A673 (cell line): ENCODE data around the gene WLS.

Experiments used
- EZH2 ChIP-seq: fragments of 200-600 bp; sonication (generic); IDR thresholded peaks from 2 replicates; pipeline ENCODE4 v1.6.1; 2017; ENCODE audit warnings: borderline replicate concordance, low read depth, mild to moderate bottlenecking, mixed read lengths, antibody characterized with exemption, low read length; ENCODE audit not compliant: poor library complexity, severe bottlenecking
- TF ChIP-seq, protein P1 (sequence below): fragments of 300-800, 200-600 bp; sonication (generic); conservative IDR thresholded peaks from 2 replicates; pipeline ENCODE4 v1.5.1; 2017; ENCODE audit warnings: low read depth, mild to moderate bottlenecking, antibody characterized with exemption, low read length, moderate library complexity, mixed read lengths

DNA sequence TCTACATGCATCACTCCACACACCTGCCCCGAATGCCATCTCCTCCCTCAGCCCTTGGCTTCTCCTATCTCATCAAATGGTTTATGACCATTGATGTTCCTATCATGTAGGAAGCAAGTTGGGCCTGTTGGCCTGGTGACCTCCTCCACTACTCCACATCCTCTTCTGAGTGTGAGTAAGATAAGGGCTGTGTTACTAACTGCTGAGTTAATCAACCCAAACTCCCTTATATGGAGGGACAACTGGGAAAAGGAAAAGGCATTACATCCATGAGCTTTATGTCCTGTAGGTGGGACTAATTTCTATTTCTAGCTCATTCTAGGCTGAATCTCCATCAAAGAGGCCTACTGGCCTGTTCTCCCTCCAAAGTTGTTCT, 57.6 kb downstream of the WLS start:
- TF ChIP-seq, protein P1, sequence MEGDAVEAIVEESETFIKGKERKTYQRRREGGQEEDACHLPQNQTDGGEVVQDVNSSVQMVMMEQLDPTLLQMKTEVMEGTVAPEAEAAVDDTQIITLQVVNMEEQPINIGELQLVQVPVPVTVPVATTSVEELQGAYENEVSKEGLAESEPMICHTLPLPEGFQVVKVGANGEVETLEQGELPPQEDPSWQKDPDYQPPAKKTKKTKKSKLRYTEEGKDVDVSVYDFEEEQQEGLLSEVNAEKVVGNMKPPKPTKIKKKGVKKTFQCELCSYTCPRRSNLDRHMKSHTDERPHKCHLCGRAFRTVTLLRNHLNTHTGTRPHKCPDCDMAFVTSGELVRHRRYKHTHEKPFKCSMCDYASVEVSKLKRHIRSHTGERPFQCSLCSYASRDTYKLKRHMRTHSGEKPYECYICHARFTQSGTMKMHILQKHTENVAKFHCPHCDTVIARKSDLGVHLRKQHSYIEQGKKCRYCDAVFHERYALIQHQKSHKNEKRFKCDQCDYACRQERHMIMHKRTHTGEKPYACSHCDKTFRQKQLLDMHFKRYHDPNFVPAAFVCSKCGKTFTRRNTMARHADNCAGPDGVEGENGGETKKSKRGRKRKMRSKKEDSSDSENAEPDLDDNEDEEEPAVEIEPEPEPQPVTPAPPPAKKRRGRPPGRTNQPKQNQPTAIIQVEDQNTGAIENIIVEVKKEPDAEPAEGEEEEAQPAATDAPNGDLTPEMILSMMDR = no peak
- no peak for TF ChIP-seq EZH2
